ENCODE results near the gene DPP6. TPM values are rescaled to one million over a fixed set of nuclear protein-coding genes. Genes with fewer than 3 reads are reported as not detected.

DPP6 gene
- total RNA-seq, 4 donors from 2014 or later, result 0.38 TPM; not detected in 2

GRCh38 chr7:154902600-154903082 is 850.4 kb downstream of the DPP6 start:
- 57 to 67% methylated on average over 6 of the region's 6 CpGs for WGBS, 2 donors
- no peaks in the 10 kb centered on the region for H3K27me3 ChIP-seq
- no peaks in the 10 kb centered on the region for H3K9me3 ChIP-seq
- no peak for DNase-seq
- TF ChIP-seq POLR2A (IDR thresholded peaks at IDR 0.05), result no peak
- TF ChIP-seq CTCF (IDR thresholded peaks at IDR 0.05), result no peak
- intact Hi-C loops (cut with DNase I), result no loop called here
- no peak overlapping the region for H3K4me3 ChIP-seq
- H3K27ac ChIP-seq, result no peak overlapping the region
- no peaks in the 10 kb centered on the region for H3K36me3 ChIP-seq
- no peaks in the 10 kb centered on the region for H3K4me1 ChIP-seq

DNA sequence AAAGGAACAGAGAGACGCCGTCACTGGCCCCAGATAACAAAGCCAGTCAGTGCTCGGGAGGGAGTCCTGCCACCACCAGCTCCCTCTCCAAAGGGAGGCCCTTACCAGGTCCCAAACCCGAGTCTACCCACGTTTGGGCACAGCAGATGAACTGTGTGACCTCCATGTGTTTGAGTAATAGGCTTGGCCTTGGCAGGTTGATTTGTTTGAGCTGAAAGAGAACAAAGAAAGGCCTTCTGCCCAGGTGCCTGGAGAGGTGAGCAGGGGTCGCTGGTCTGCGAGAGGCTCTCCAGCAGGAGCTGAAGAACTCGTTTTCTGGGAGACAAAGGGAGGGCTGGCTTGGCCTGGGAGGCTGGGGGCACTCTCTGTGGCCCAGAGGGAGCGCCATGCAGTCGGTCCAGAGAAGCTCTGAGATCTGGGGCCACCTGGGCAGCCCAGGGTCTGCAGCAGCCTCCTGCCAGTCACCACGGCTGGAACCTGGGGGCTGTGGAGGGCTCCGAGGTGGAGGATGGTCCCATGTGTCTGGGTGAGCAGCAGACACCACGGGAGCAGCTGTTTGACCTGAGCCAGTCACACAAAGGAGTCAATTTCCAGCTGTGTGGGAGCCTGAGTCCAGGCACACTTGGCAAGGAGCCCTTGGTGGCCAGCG is 851.0 kb downstream of the DPP6 start:
- intact Hi-C loops (cut with DNase I), result no loop called here
- Histone ChIP-seq H3K27ac (no peak overlapping the region), H3K4me3 (no peak overlapping the region), H3K36me3 (no peaks in the 10 kb centered on the region), H3K4me1 (no peaks in the 10 kb centered on the region), H3K27me3 (no peaks in the 10 kb centered on the region), H3K9me3 (no peaks in the 10 kb centered on the region)
- DNase-seq, result no peak
- WGBS, 2 donors, result 36 to 38% methylated on average over 2 to 4 of the region's 14 CpGs
- TF ChIP-seq CTCF (IDR thresholded peaks at IDR 0.05) (no peak), POLR2A (IDR thresholded peaks at IDR 0.05) (no peak)

GRCh38 chr7:154905146-154905545 is 852.9 kb downstream of the DPP6 start:
- Histone ChIP-seq H3K4me3 (no peak overlapping the region), H3K4me1 (no peaks in the 10 kb centered on the region), H3K36me3 (no peaks in the 10 kb centered on the region), H3K27ac (no peak overlapping the region), H3K27me3 (peaks cover 0 to 10% (median 0%) of the 10 kb centered on the region in 4 donors), H3K9me3 (no peaks in the 10 kb centered on the region)
- intact Hi-C loops (cut with DNase I), result no loop called here
- WGBS, 2 donors, result 66 to 76% methylated on average over 5 to 7 of the region's 8 CpGs
- TF ChIP-seq CTCF (IDR thresholded peaks at IDR 0.05) (no peak), POLR2A (IDR thresholded peaks at IDR 0.05) (no peak)
- no peak for DNase-seq

GRCh38 chr7:154905615-154906014 is 853.4 kb downstream of the DPP6 start:
- Histone ChIP-seq H3K36me3 (no peaks in the 10 kb centered on the region), H3K27ac (no peak overlapping the region), H3K4me1 (no peaks in the 10 kb centered on the region), H3K27me3 (peaks cover 0 to 15% (median 0%) of the 10 kb centered on the region in 4 donors), H3K9me3 (peaks cover 0 to 2% (median 0%) of the 10 kb centered on the region in 3 donors), H3K4me3 (no peak overlapping the region)
- 68 to 71% methylated on average over 1 to 4 of the region's 8 CpGs for WGBS, 2 donors
- TF ChIP-seq CTCF (IDR thresholded peaks at IDR 0.05) (no peak), POLR2A (IDR thresholded peaks at IDR 0.05) (no peak)
- DNase-seq, result no peak
- intact Hi-C loops (cut with DNase I), result no loop called here

DNA sequence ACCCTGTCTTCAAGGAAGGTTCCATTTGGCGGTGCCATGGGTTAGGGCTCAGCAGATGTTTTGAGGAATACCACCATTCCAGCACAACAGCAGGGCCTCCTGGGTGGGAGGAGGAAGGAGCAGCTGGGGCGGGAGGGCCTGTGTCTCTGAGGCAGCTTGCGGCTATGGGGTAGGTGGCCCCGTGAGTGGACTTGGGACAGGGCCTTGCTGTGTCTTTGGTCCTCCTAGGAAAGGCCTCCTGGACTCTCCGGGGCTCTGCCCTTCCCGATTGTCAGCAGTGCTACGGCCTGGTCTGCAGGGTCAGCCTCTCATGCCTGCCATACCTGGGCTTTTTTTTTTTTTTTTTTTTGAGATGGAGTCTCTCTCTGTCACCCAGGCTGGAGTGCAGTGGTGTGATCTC is 854.0 kb downstream of the DPP6 start:
- no peaks in the 10 kb centered on the region for H3K4me1 ChIP-seq
- H3K27me3 ChIP-seq, result peaks cover 0 to 16% (median 0%) of the 10 kb centered on the region in 4 donors
- H3K27ac ChIP-seq, result no peak overlapping the region
- no peaks in the 10 kb centered on the region for H3K36me3 ChIP-seq
- intact Hi-C loops (cut with DNase I), result no loop called here
- no peak for DNase-seq
- H3K4me3 ChIP-seq, result no peak overlapping the region
- 65 to 89% methylated on average over 4 to 5 of the region's 7 CpGs for WGBS, 2 donors
- peaks cover 0 to 8% (median 0%) of the 10 kb centered on the region in 3 donors for H3K9me3 ChIP-seq
- TF ChIP-seq POLR2A (IDR thresholded peaks at IDR 0.05) (no peak), CTCF (IDR thresholded peaks at IDR 0.05) (no peak)
